ENCODE measurements around the gene TAPT1.

TAPT1 gene

DNA sequence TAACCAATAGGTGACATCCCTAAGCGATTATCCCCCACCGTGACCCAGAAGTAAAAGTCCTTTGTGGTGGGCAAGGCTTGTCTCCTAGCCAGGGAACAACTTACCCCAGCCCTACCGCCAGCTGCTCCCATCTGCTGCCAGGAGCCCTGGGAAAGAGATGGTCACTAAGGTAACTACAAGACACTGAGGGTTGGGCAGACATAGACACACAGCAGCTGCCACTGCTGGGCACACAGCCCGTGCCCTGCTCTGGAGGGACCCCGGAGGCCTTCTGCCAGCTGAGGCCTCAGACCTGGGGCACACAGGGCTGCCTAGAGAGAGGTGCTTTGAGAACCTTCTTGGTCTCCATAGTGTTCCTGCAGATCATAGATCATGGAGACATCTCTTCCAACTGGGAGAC lies 89.4 kb downstream of the TAPT1 start:
- H3K36me3 ChIP-seq (ENCODE audit: insufficient read depth, low read length) = no peaks in the 10 kb centered on the region
- H3K4me1 ChIP-seq (ENCODE audit: insufficient read depth, low read length, severe bottlenecking) = no peaks in the 10 kb centered on the region
- no peak overlapping the region for H3K27ac ChIP-seq (ENCODE audit: low read depth, low read length, poor library complexity, severe bottlenecking)
- H3K9me3 ChIP-seq (ENCODE audit: low read length) = no peaks in the 10 kb centered on the region
- no peaks in the 10 kb centered on the region for H4K20me1 ChIP-seq (ENCODE audit: insufficient read depth, low read length)
- no peak overlapping the region for H3K4me3 ChIP-seq (ENCODE audit: low read depth, low read length, poor library complexity, severe bottlenecking)
- H3K27me3 ChIP-seq (ENCODE audit: insufficient read depth, low read length) = no peaks in the 10 kb centered on the region
- H3K9ac ChIP-seq (ENCODE audit: low read length) = no peak overlapping the region
- H3K79me2 ChIP-seq (ENCODE audit: insufficient read depth, low read length) = no peaks in the 10 kb centered on the region
- TF ChIP-seq CTCF (IDR thresholded peaks at IDR 0.05; ENCODE audit: low read length) (no peak), EZH2 (IDR thresholded peaks at IDR 0.05; ENCODE audit: borderline replicate concordance, low read length) (no peak)
- no peak overlapping the region for H3K4me2 ChIP-seq (ENCODE audit: low read length)
- no peak overlapping the region for H2AFZ ChIP-seq (ENCODE audit: low read length)
- H3K9me2 ChIP-seq (ENCODE audit: low read depth, low read length) = no peaks in the 10 kb centered on the region
- no peaks in the 10 kb centered on the region for H3F3A ChIP-seq (ENCODE audit: insufficient read depth, low read length)

DNA sequence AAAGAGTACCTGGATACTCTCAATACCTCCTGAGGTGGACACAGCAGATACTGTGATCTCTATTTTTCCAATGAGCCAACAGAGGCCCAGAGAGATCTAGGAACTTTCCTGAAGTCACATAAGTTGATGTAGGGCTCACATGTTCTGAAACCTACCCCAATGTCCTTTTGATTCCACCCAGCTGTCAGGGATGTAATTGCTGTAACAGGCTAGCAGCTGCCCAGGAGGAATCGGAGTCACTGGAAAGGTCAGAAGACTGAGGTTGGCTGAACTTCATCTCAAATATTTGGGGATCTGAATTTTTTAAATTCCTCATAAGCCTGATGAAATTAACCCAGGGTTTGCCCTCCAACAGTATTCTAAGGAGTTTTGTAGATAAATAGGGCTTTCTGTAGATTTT lies 90.0 kb downstream of the TAPT1 start:
- Histone ChIP-seq H3K9me2 (ENCODE audit: low read depth, low read length) (no peaks in the 10 kb centered on the region), H3K9me3 (ENCODE audit: low read length) (no peaks in the 10 kb centered on the region), H3K4me1 (ENCODE audit: insufficient read depth, low read length, severe bottlenecking) (no peaks in the 10 kb centered on the region), H3K79me2 (ENCODE audit: insufficient read depth, low read length) (no peaks in the 10 kb centered on the region), H2AFZ (ENCODE audit: low read length) (no peak overlapping the region), H3F3A (ENCODE audit: insufficient read depth, low read length) (no peaks in the 10 kb centered on the region), H3K4me2 (ENCODE audit: low read length) (no peak overlapping the region), H4K20me1 (ENCODE audit: insufficient read depth, low read length) (no peaks in the 10 kb centered on the region), H3K36me3 (ENCODE audit: insufficient read depth, low read length) (no peaks in the 10 kb centered on the region), H3K4me3 (ENCODE audit: low read depth, low read length, poor library complexity, severe bottlenecking) (no peak overlapping the region), H3K9ac (ENCODE audit: low read length) (no peak overlapping the region), H3K27ac (ENCODE audit: low read depth, low read length, poor library complexity, severe bottlenecking) (no peak overlapping the region), H3K27me3 (ENCODE audit: insufficient read depth, low read length) (no peaks in the 10 kb centered on the region)
- TF ChIP-seq EZH2 (IDR thresholded peaks at IDR 0.05; ENCODE audit: borderline replicate concordance, low read length) = no peak
- TF ChIP-seq CTCF (IDR thresholded peaks at IDR 0.05; ENCODE audit: low read length) = no peak

GRCh38 chr4:16133406-16133805 lies 92.9 kb downstream of the TAPT1 start:
- Histone ChIP-seq H3K36me3 (ENCODE audit: insufficient read depth, low read length) (no peaks in the 10 kb centered on the region), H3K9me3 (ENCODE audit: low read length) (no peaks in the 10 kb centered on the region), H3K4me1 (ENCODE audit: insufficient read depth, low read length, severe bottlenecking) (no peaks in the 10 kb centered on the region), H3K79me2 (ENCODE audit: insufficient read depth, low read length) (no peaks in the 10 kb centered on the region), H3K9ac (ENCODE audit: low read length) (no peak overlapping the region), H3K9me2 (ENCODE audit: low read depth, low read length) (no peaks in the 10 kb centered on the region), H4K20me1 (ENCODE audit: insufficient read depth, low read length) (no peaks in the 10 kb centered on the region), H3K4me2 (ENCODE audit: low read length) (no peak overlapping the region), H3K4me3 (ENCODE audit: low read depth, low read length, poor library complexity, severe bottlenecking) (no peak overlapping the region), H3K27me3 (ENCODE audit: insufficient read depth, low read length) (no peaks in the 10 kb centered on the region), H2AFZ (ENCODE audit: low read length) (no peak overlapping the region), H3K27ac (ENCODE audit: low read depth, low read length, poor library complexity, severe bottlenecking) (no peak overlapping the region), H3F3A (ENCODE audit: insufficient read depth, low read length) (no peaks in the 10 kb centered on the region)
- TF ChIP-seq CTCF (IDR thresholded peaks at IDR 0.05; ENCODE audit: low read length) (no peak), EZH2 (IDR thresholded peaks at IDR 0.05; ENCODE audit: borderline replicate concordance, low read length) (no peak)

All from OCI-LY1 (cell line).